GM12878 (cell line): ENCODE measurements around the gene ADGRD1. TPM values are rescaled to one million over a fixed set of nuclear protein-coding genes. Genes with fewer than 3 reads are reported as not detected.

Experiments used
- ATAC-seq: fragments of 200-7000 bp; cut with Tn5 transposase; 3 replicates; pipeline ENCODE4 v1.9.1; 2020; ENCODE audit warnings: mild to moderate bottlenecking, moderate library complexity
- BruUV-seq: library from RNA; stranded (reverse); fragments of 400-500 nt; replicated peaks from 2 replicates; lab custom pipeline; 2021; lab: Mats Ljungman, UMichigan
- CTCF ChIA-PET: fragments of 300-600 bp; sonication (Branson Sonifier 250); formaldehyde crosslinking; extraction: SDS; loops from one replicate; lab custom pipeline; 2021; ENCODE audit warnings: inconsistent platforms; lab: Yijun Ruan, JAX
- POLR2A ChIA-PET: fragments of 350-600 bp; formaldehyde crosslinking; extraction: SDS; loops from one replicate; lab custom pipeline; 2021; ENCODE audit warnings: inconsistent platforms; lab: Charles Lee
- RAD21 ChIA-PET: fragments of 300-600 bp; sonication (Branson Sonifier 250); formaldehyde crosslinking; loops from one replicate; lab custom pipeline; 2023; ENCODE audit warnings: antibody characterized with exemption; ENCODE audit not compliant: unreplicated experiment; lab: Charles Lee
- SMC1A ChIA-PET: fragments of 300-600 bp; sonication (Branson Sonifier 250); formaldehyde crosslinking; loops from one replicate; lab custom pipeline; 2023; ENCODE audit not compliant: unreplicated experiment, uncharacterized antibody; lab: Charles Lee
- DNase-seq: peaks from one replicate; pipeline ENCODE4 v3.0.0-alpha.2; 2011; ENCODE audit warnings: low read depth, low spot score
- FAIRE-seq: peaks from 3 replicates; lab custom pipeline; 2011; peaks lifted over from hg19 to GRCh38; lab: Jason Lieb, UNC
- H2AFZ ChIP-seq: 2 replicates; pipeline ENCODE4 v1.6.0; 2011; ENCODE audit warnings: low read depth, low read length, control low read depth; ENCODE audit not compliant: control insufficient read depth
- H3K27ac ChIP-seq: 2 replicates; pipeline ENCODE4 v1.5.1; 2011; ENCODE audit warnings: control low read depth; ENCODE audit not compliant: control insufficient read depth, insufficient read depth
- H3K27me3 ChIP-seq, 2 experiments: replicated peaks in 1 of 2; 2 replicates each; pipeline versions ENCODE4 v1.6.0 to v1.6.1; 2011; ENCODE audit warnings: low read length in 1 of 2; ENCODE audit not compliant: control insufficient read depth in 2 of 2, insufficient read depth in 2 of 2
- H3K36me3 ChIP-seq, 2 experiments: 2 replicates each; pipeline ENCODE4 v1.5.1; 2011; ENCODE audit warnings: low read length in 1 of 2; ENCODE audit not compliant: control insufficient read depth in 2 of 2, insufficient read depth in 2 of 2
- H3K4me1 ChIP-seq: 2 replicates; pipeline ENCODE4 v1.6.1; 2011; ENCODE audit warnings: mild to moderate bottlenecking, low read length, moderate library complexity, mixed read lengths; ENCODE audit not compliant: control insufficient read depth, insufficient read depth
- H3K4me2 ChIP-seq: 2 replicates; pipeline ENCODE4 v1.6.0; 2011; ENCODE audit warnings: control low read depth; ENCODE audit not compliant: control insufficient read depth, insufficient read depth
- H3K4me3 ChIP-seq: fragments of 200-600 bp; sonication (generic); 2 replicates; pipeline ENCODE4 v1.5.1; 2016
- H3K79me2 ChIP-seq: 2 replicates; pipeline ENCODE4 v1.6.0; 2011; ENCODE audit warnings: low read length; ENCODE audit not compliant: control insufficient read depth, insufficient read depth
- H3K9ac ChIP-seq: 2 replicates; pipeline ENCODE4 v1.8.0; 2011; ENCODE audit warnings: low read length, control low read depth, mixed read lengths; ENCODE audit not compliant: control insufficient read depth, insufficient read depth
- H3K9me3 ChIP-seq: replicated peaks from 3 replicates; pipeline ENCODE4 v1.5.1; 2011; ENCODE audit warnings: mild to moderate bottlenecking, low read length; ENCODE audit not compliant: control insufficient read depth, insufficient read depth
- H4K20me1 ChIP-seq: 2 replicates; pipeline ENCODE4 v1.6.0; 2011; ENCODE audit not compliant: control insufficient read depth, insufficient read depth
- ATF7 ChIP-seq: fragments of 450-650 bp; IDR thresholded peaks from 2 replicates; pipeline ENCODE4 v1.6.1; 2016; ENCODE audit warnings: low read depth, mild to moderate bottlenecking
- BCLAF1 ChIP-seq: fragments of 450-650 bp; IDR thresholded peaks from 2 replicates; pipeline ENCODE4 v1.6.1; 2017; ENCODE audit warnings: antibody characterized with exemption, mild to moderate bottlenecking, moderate library complexity
- CEBPZ ChIP-seq: fragments of 150-350 bp; IDR thresholded peaks from 2 replicates; pipeline ENCODE4 v1.6.1; 2016; ENCODE audit warnings: low read depth, low read length
- CREB1 ChIP-seq: IDR thresholded peaks from 2 replicates; pipeline ENCODE4 v1.6.1; 2012; ENCODE audit warnings: low read depth, mild to moderate bottlenecking, inconsistent platforms
- HSF1 ChIP-seq: fragments of 150-350 bp; IDR thresholded peaks from 2 replicates; pipeline ENCODE4 v1.6.1; 2014; ENCODE audit warnings: mild to moderate bottlenecking, low read depth, low read length
- IRF3 ChIP-seq: fragments of 450-650 bp; IDR thresholded peaks from 2 replicates; pipeline ENCODE4 v1.6.1; 2014; ENCODE audit warnings: mild to moderate bottlenecking
- MYC ChIP-seq: IDR thresholded peaks from 2 replicates; pipeline ENCODE4 v1.6.1; 2011; ENCODE audit warnings: mild to moderate bottlenecking, low read length, moderate library complexity, inconsistent platforms; ENCODE audit not compliant: insufficient read depth, insufficient replicate concordance, insufficient read length, severe bottlenecking
- NKRF ChIP-seq: fragments of 450-650 bp; conservative IDR thresholded peaks from 2 replicates; pipeline ENCODE4 v1.6.1; 2017; ENCODE audit warnings: mild to moderate bottlenecking, moderate library complexity
- NR2C1 ChIP-seq: fragments of 450-650 bp; IDR thresholded peaks from 2 replicates; pipeline ENCODE4 v1.6.1; 2017; ENCODE audit warnings: antibody characterized with exemption, mild to moderate bottlenecking, moderate library complexity
- STAT1 ChIP-seq: fragments of 450-650 bp; conservative IDR thresholded peaks from 2 replicates; pipeline ENCODE4 v1.6.1; 2014; ENCODE audit warnings: antibody characterized with exemption, mild to moderate bottlenecking
- USF2 ChIP-seq: IDR thresholded peaks from 2 replicates; pipeline ENCODE4 v1.6.1; 2011; ENCODE audit warnings: low read depth, low read length, improper control_type of control experiment, borderline replicate concordance
- WGBS: methylation state at CpG from one replicate; pipeline ENCODE4 v1.1.6; 2016; ENCODE audit warnings: low lambda C conversion rate; ENCODE audit not compliant: insufficient replicate concordance, insufficient coverage; ENCODE audit errors: missing lambda C conversion rate; 5-methylcytosine and 5-hydroxymethylcytosine counted together
- in situ Hi-C: fragments of 300-500 bp; cut with MboI; formaldehyde crosslinking; loops from 9 replicates; pipeline ENCODE4 v1.14.3; 2018; ENCODE audit warnings: mixed read lengths
- intact Hi-C: fragments of 100-400 bp; cut with micrococcal nuclease; formaldehyde crosslinking; loops from one replicate; pipeline ENCODE4 v1.14.2; 2022; ENCODE audit not compliant: unreplicated experiment
- polyA plus RNA-seq, 11 experiments: library from polyadenylated mRNA; depleted of rRNA in 4 of 11; unstranded in 6 of 11; stranded (reverse) in 5 of 11; fragments of >200 nt; fragmentation: Nextera tagmentation in 4 of 11; fragmentation: Illumina TruSeq in 1 of 11; extraction: Ambion mirVana in 4 of 11; extraction: Trizol in 1 of 11; gene quantifications; 1 replicate in 1 of 11; 2 replicates in 10 of 11; pipeline versions ENCODE4 v1.2.1 to v1.2.3, GENCODE V29; 2011 to 2016; ENCODE audit warnings: inconsistent platforms in 2 of 11, missing spikeins in 2 of 11, low read depth in 1 of 11
- total RNA-seq, 4 experiments: library from RNA; depleted of rRNA in 3 of 4; stranded (reverse); fragments of >200 nt in 3 of 4; fragmentation: Illumina TruSeq in 1 of 4; extraction: Trizol in 1 of 4; gene quantifications; 2 replicates each; pipeline versions ENCODE4 v1.2.1 to v1.2.3, GENCODE V29; 2013 to 2021

The ADGRD1 gene
- total and polyA plus RNA-seq, 10 of the 15 experiments (the other 5 are each of a cell fraction or from before 2014, with no cell fraction given) = 0.15 to 12.7 (median 1.2) TPM

GRCh38 chr12:131065801-131066200, 112.1 kb downstream of the ADGRD1 start:
- POLR2A ChIA-PET = no interaction called here
- H3K79me2 ChIP-seq = no peaks in the 10 kb centered on the region
- H3K27me3 ChIP-seq = no peaks in the 10 kb centered on the region
- no peaks in the 10 kb centered on the region for H4K20me1 ChIP-seq
- no peak overlapping the region for H3K4me2 ChIP-seq
- H3K4me3 ChIP-seq = no peak overlapping the region
- intact Hi-C loops (no loop called here), in situ Hi-C loops (no loop called here)
- RAD21 ChIA-PET = no interaction called here
- ATAC-seq = no peak
- no peaks in the 10 kb centered on the region; the same call in 1 of the 2 replicates for H3K4me1 ChIP-seq
- CTCF ChIA-PET = interaction anchor here (1.0 kb wide), 1 partner anchor 39 kb away, joined by 3 read pairs; no protein-coding TSS in a partner anchor
- BruUV-seq = no TSS peak
- WGBS = 53% methylated on average over 4 of the region's 4 CpGs
- TF ChIP-seq MYC = no peak
- no peak for TF ChIP-seq USF2
- no peak for TF ChIP-seq NR2C1
- no peak for TF ChIP-seq HSF1
- TF ChIP-seq ATF7 = no peak
- no peak for TF ChIP-seq BCLAF1
- TF ChIP-seq NKRF = no peak
- no peak for TF ChIP-seq IRF3
- no peak for TF ChIP-seq CEBPZ
- TF ChIP-seq STAT1 = no peak
- no peak for TF ChIP-seq CREB1
- TF ChIP-seq, all 136 proteins: peak for 0
- SMC1A ChIA-PET = no interaction called here
- Histone ChIP-seq H3K9me3 (peaks cover 2% of the 10 kb centered on the region; the same call in 1 of the 3 replicates), H3K36me3 (no peaks in the 10 kb centered on the region), H3K9ac (no peak overlapping the region), H3K27ac (no peak overlapping the region), H2AFZ (no peak overlapping the region)
- FAIRE-seq = no peak
- DNase-seq = no peak
